Natural killer cell treated with Interleukin-12 subunit alpha and Interleukin-12 subunit beta and Interleukin-15 and Interleukin-18, amount 100 ng/mL, for 72 hours (primary cell): Measurements from ENCODE around the gene CDH13. TPM values are rescaled to one million over a fixed set of nuclear protein-coding genes. Genes with fewer than 3 reads are reported as not detected.

ENCODE experiments used
- ATAC-seq, 2 donors: fragments of 150-1000 bp; cut with Tn5 transposase in 1 of 2; sonication (Bioruptor Pico), chemical (Tn5 transposase) in 1 of 2; 2 replicates each; pipeline ENCODE4 v1.10.0; 2021
- DNase-seq: peaks from one replicate; pipeline ENCODE4 v3.0.0; 2022; ENCODE audit warnings: low spot score
- H3K27ac Mint-ChIP-seq, 2 donors: 1 replicate in 1 of 2; 2 replicates in 1 of 2; pipeline ENCODE4 v1.8.0; 2022; ENCODE audit warnings: mixed read lengths in 2 of 2, mild to moderate bottlenecking in 1 of 2, moderate library complexity in 1 of 2
- H3K27me3 Mint-ChIP-seq, 2 donors: 1 replicate in 1 of 2; 2 replicates in 1 of 2; pipeline ENCODE4 v1.8.0; 2022; ENCODE audit warnings: mixed read lengths in 2 of 2
- H3K36me3 Mint-ChIP-seq: one replicate; pipeline ENCODE4 v1.8.0; 2022; ENCODE audit warnings: mixed read lengths
- H3K4me1 Mint-ChIP-seq, 2 donors: 1 replicate in 1 of 2; 2 replicates in 1 of 2; pipeline ENCODE4 v1.8.0; 2022; ENCODE audit warnings: low read depth in 2 of 2, mixed read lengths in 2 of 2, mild to moderate bottlenecking in 1 of 2
- H3K4me3 Mint-ChIP-seq: one replicate; pipeline ENCODE4 v1.8.0; 2022; ENCODE audit warnings: mixed read lengths
- H3K9me3 Mint-ChIP-seq: 2 replicates; pipeline ENCODE4 v1.8.0; 2022; ENCODE audit warnings: mixed read lengths
- total RNA-seq, 2 donors: library from RNA; stranded (reverse); gene quantifications; one replicate each; pipeline ENCODE4 v1.2.3, GENCODE V29; 2022

CDH13 gene
- total RNA-seq, 2 donors from 2014 or later, result not detected

DNA sequence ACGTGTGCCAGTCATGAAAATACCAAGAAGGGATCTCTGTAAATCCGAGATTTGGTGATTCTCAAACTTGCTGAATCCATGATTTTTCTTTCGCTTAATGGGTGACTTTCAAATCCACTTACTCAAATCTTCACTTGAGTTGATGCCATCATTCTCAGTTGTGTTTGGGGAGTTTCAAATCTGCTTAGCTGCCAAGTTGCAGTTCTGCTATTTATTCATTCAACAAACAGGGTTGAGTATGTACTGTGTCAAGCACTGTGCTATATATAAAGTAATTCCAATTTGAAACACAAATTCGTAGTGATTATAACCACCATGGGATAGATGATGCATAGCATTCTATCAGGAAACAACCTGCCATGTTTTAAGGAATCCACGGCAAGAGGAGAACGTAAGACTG, 394.3 kb downstream of the CDH13 start:
- no peak overlapping the region for H3K4me3 Mint-ChIP-seq
- no peaks in the 10 kb centered on the region for H3K9me3 Mint-ChIP-seq
- ATAC-seq (no peak), DNase-seq (no peak)
- H3K27me3 Mint-ChIP-seq, result peaks cover 0 to 6% of the 10 kb centered on the region in 2 donors
- H3K4me1 Mint-ChIP-seq, result no peaks in the 10 kb centered on the region
- no peaks in the 10 kb centered on the region for H3K36me3 Mint-ChIP-seq
- no peak overlapping the region for H3K27ac Mint-ChIP-seq

DNA sequence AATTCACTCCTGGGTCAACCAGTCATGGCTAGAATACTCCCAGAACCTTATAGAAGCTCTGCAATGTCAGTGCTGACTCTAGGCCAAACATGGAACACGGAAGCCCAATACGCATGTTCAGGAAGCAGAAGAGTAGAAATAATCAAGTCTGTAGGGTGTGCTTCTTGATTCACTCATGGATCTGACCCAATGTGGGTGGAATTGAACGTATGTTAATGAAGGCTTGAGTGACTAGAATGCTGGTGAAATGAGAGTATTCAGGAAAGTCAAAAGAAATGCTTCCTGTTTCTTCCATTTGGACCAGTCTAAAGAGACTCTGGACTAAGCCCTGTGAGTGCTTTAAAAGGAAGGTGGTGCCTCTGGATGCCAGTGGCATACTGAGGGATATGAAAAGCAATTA, 395.0 kb downstream of the CDH13 start:
- H3K36me3 Mint-ChIP-seq, result no peaks in the 10 kb centered on the region
- no peak for DNase-seq
- no peaks in the 10 kb centered on the region for H3K9me3 Mint-ChIP-seq
- ATAC-seq, result no peak
- no peak overlapping the region for H3K27ac Mint-ChIP-seq
- no peak overlapping the region for H3K4me3 Mint-ChIP-seq
- peaks cover 0 to 6% of the 10 kb centered on the region in 2 donors for H3K27me3 Mint-ChIP-seq
- H3K4me1 Mint-ChIP-seq, result no peaks in the 10 kb centered on the region

DNA sequence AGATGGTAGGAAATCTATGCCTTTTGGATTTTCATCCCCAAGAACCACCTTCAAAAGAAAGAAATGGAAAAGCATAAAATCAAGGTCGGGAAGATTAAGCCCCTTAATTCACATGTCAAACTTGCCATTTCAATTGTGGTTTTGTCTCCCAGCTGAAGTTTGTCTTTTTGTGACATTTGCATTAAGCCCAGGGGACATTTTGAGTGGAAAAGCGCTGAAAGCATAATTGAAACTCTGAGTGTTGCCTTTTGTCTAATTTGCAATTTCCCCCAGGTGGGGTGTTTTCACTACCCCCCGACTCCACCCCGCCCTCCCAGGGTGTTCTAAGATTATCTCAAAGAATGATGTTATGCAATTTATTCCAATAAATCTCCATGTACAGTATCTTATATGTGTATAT, 396.2 kb downstream of the CDH13 start:
- DNase-seq (no peak), ATAC-seq (no peak)
- Mint-ChIP-seq H3K4me3 (no peak overlapping the region), H3K36me3 (no peaks in the 10 kb centered on the region), H3K9me3 (no peaks in the 10 kb centered on the region), H3K4me1 (peaks cover 5 to 10% of the 10 kb centered on the region in 2 donors), H3K27ac (no peak overlapping the region), H3K27me3 (peaks cover 0 to 6% of the 10 kb centered on the region in 2 donors)

DNA sequence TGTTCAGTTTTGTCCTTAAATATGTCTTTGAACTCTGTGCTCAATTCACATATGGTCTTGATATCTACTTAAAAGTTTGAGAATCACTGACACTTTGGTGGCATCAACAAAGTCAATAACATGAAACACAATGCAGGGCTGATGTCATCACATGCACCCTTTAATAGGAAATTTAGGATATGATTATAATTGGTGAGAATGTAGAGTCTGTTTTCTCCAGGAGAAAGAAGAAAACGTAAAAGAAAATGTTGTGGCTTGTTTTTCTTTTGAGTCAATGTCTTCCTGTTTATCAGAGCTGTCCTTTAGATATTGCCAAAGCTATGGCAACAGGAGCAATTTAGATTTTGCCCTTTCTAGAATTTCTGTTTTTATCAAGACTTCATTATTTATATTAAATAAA, 396.9 kb downstream of the CDH13 start:
- Mint-ChIP-seq H3K9me3 (no peaks in the 10 kb centered on the region), H3K4me1 (peaks cover 6 to 12% of the 10 kb centered on the region in 2 donors), H3K36me3 (no peaks in the 10 kb centered on the region), H3K27ac (no peak overlapping the region), H3K4me3 (no peak overlapping the region), H3K27me3 (peaks cover 0 to 6% of the 10 kb centered on the region in 2 donors)
- ATAC-seq, result no peak
- no peak for DNase-seq

DNA sequence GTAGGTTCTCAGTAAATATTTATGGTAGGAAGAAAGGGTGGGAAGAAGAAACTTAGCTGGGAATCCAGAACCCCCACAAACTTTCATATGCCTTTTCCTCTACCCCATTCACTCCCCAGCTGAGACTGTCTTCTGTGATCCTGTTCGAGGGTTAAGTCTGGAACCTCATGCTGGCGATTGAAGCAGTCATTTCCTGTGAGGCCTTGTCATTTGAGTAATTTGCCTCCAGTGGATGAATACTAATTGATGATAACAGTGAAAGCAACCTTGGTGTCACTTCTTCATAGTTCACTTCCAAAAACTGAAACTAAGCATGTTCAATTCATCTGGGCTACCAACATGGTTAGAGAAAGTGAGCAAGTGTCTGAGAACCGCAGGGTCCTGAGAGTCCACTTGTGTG, 401.2 kb downstream of the CDH13 start:
- Mint-ChIP-seq H3K4me1 (peaks cover 8 to 12% of the 10 kb centered on the region in 2 donors), H3K4me3 (no peak overlapping the region), H3K27me3 (peaks cover 0 to 6% of the 10 kb centered on the region in 2 donors), H3K9me3 (peaks cover 3% of the 10 kb centered on the region), H3K27ac (no peak overlapping the region), H3K36me3 (no peaks in the 10 kb centered on the region)
- DNase-seq, result no peak
- ATAC-seq, result peak in 1 of 2 donors; percentile 41

DNA sequence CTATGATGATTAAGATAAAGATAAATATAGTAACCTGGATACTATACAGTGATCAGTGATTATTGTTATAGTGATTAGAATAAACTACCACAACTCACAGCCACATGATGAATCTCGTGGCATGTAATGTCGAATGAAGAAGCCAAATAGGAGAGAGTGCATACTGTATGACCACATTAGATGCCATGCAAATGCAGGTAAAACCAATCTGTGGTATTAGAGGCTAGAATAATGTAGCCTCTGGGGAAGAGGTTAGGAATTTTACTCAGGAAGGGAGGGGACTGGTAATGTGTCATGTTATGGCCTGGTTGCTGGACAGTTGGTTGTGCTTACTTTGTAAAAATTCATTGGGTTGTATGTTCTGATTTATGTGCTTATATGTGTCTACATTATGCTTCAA, 402.7 kb downstream of the CDH13 start:
- H3K27ac Mint-ChIP-seq, result no peak overlapping the region
- peaks cover 8 to 12% of the 10 kb centered on the region in 2 donors for H3K4me1 Mint-ChIP-seq
- no peak overlapping the region for H3K4me3 Mint-ChIP-seq
- ATAC-seq (no peak), DNase-seq (no peak)
- H3K36me3 Mint-ChIP-seq, result no peaks in the 10 kb centered on the region
- peaks cover 0 to 4% of the 10 kb centered on the region in 2 donors for H3K27me3 Mint-ChIP-seq
- peaks cover 3% of the 10 kb centered on the region for H3K9me3 Mint-ChIP-seq

DNA sequence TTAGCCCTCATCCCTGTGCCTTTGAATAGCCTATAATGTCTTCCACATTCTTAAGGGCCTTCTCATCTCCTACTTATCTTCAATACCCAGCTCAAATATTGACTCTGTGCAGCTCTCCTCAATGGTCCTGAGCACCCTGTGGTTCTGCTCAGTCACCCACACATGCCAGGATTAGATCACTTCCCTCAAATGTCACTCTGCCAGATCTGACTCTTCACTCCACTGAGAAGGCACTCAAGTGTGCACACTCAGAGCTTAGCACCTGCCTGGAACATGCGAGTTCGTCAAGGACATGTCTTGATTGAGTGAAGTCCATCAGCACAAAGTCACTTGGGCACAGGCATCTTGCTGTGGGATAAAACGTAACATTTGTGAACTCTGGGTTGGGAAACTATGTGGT, 404.8 kb downstream of the CDH13 start:
- no peaks in the 10 kb centered on the region for H3K36me3 Mint-ChIP-seq
- H3K27me3 Mint-ChIP-seq, result peaks cover 0 to 6% of the 10 kb centered on the region in 2 donors
- ATAC-seq, result no peak
- peaks cover 9 to 13% of the 10 kb centered on the region in 2 donors for H3K4me1 Mint-ChIP-seq
- H3K27ac Mint-ChIP-seq, result no peak overlapping the region
- peaks cover 5% of the 10 kb centered on the region for H3K9me3 Mint-ChIP-seq
- no peak overlapping the region for H3K4me3 Mint-ChIP-seq
- no peak for DNase-seq

DNA sequence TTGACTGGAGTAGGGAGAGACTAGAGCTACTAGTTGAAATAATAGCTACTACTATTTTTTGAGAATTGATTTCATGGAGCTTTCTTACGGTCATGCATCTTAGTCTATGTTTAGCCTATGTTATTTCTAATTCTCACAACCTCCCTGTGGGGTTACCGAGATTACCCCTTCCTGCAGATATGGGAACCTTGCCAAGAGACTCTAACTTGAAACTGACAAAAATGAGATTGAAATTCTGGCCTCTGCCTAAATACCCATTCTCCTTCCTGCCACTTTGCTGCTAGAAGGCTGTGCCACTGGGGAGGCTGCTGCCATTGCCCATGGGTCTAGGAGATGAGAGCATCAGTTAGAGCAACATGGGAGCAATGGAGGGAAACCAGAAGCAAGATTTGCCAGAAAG, 410.3 kb downstream of the CDH13 start:
- DNase-seq (no peak), ATAC-seq (no peak)
- Mint-ChIP-seq H3K36me3 (peaks cover 7% of the 10 kb centered on the region), H3K4me1 (peaks cover 26 to 28% of the 10 kb centered on the region in 2 donors), H3K9me3 (peaks cover 9% of the 10 kb centered on the region), H3K27me3 (peaks cover 7 to 9% of the 10 kb centered on the region in 2 donors), H3K4me3 (no peak overlapping the region), H3K27ac (no peak overlapping the region)

DNA sequence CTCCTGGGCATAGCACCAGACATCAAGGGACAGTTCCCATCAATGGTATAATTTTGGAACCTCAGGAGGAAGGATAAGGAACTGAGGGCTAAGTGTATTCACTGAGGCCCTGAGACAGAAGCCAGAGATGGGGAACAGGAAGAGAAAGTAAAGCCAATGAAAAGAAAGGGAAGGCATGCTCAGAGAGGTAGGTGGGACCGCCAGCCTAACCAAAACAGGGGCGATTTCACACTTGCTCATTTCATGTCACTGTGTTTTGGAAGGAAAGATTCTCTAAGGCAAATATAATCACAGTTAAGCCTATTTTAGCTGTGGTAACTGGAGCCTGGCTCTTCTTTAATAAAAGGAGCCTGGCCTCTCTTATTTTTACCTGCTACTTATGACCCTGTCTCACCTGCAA, 411.1 kb downstream of the CDH13 start:
- peaks cover 9% of the 10 kb centered on the region for H3K9me3 Mint-ChIP-seq
- H3K36me3 Mint-ChIP-seq, result peaks cover 7% of the 10 kb centered on the region
- no peak overlapping the region for H3K27ac Mint-ChIP-seq
- no peak for DNase-seq
- H3K27me3 Mint-ChIP-seq, result peaks cover 7 to 9% of the 10 kb centered on the region in 2 donors
- no peak for ATAC-seq
- peaks cover 26 to 28% of the 10 kb centered on the region in 2 donors for H3K4me1 Mint-ChIP-seq
- H3K4me3 Mint-ChIP-seq, result no peak overlapping the region

DNA sequence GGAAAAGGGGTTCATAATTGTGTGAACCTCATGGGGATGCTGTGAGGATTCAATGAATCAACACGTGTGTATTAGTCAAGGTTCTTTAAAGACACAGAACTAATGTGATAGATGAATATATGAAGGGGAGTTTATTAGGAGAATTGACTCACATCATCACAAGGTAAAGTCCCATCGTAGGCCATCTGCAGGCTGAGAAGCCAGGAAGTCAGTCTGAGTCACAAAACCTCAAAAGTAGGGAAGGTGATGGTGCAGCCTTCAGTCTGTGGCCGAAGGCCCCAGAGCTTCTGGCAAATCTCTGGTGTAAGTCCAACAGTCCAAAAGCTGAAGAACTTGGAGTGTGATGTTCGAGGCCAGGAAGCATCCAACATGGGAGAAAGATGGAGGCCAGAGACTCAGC, 413.4 kb downstream of the CDH13 start:
- H3K9me3 Mint-ChIP-seq, result peaks cover 9% of the 10 kb centered on the region
- peak; percentile 75 to 87 for ATAC-seq
- peaks cover 6 to 7% of the 10 kb centered on the region in 2 donors for H3K27me3 Mint-ChIP-seq
- peak overlapping the region; percentile 38 for H3K4me3 Mint-ChIP-seq
- H3K27ac Mint-ChIP-seq, result peak overlapping the region; percentile 12 to 18
- DNase-seq, result peak; percentile 67
- peaks cover 26 to 28% of the 10 kb centered on the region in 2 donors for H3K4me1 Mint-ChIP-seq
- peaks cover 7% of the 10 kb centered on the region for H3K36me3 Mint-ChIP-seq

DNA sequence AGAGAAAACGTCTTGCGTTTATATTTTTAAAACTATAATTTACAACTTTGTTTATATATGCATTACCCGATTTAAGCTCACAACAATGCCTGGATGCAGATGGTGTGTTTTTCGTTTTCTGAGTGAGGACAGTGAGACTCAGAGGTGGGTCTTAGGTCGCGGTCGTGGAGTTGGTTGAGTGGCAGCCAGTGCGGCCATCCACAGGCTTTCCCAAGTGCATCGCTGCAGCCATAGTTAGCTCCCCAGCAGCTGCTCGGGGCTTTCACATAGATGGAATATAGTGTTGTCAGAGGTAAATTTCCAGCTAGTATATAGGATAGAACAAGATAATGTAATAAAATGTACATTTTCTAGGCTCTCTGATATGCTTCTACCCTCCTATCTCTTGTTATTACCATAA, 417.8 kb downstream of the CDH13 start:
- H3K27ac Mint-ChIP-seq, result no peak overlapping the region
- H3K27me3 Mint-ChIP-seq, result peaks cover 3 to 6% of the 10 kb centered on the region in 2 donors
- ATAC-seq, result no peak
- peaks cover 2% of the 10 kb centered on the region for H3K9me3 Mint-ChIP-seq
- peaks cover 12 to 14% of the 10 kb centered on the region in 2 donors for H3K4me1 Mint-ChIP-seq
- peaks cover 6% of the 10 kb centered on the region for H3K36me3 Mint-ChIP-seq
- H3K4me3 Mint-ChIP-seq, result no peak overlapping the region
- DNase-seq, result no peak

DNA sequence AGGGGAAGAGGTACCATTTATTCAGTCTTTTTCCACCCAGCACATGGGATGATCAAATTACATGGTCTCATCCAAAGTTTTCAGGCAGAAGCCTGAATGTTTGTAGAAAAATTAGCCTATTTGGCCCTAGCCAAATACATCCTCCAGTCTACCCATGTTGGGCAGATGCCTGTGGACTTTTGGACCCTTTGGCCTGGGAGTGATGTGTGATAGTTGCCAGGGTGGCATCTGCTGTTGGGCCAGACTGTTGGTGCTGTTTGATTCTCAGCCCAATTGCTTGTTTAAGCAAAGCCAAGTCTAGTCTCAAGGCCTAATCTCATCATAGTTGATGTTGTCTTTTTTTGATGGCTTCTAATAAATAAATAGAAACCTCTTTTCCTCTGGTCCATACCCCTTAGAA, 419.0 kb downstream of the CDH13 start:
- Mint-ChIP-seq H3K27me3 (peaks cover 8% of the 10 kb centered on the region in 2 donors), H3K4me3 (no peak overlapping the region), H3K27ac (no peak overlapping the region), H3K9me3 (peaks cover 5% of the 10 kb centered on the region), H3K4me1 (peaks cover 0 to 3% of the 10 kb centered on the region in 2 donors), H3K36me3 (peaks cover 7% of the 10 kb centered on the region)
- no peak for ATAC-seq
- DNase-seq, result no peak

DNA sequence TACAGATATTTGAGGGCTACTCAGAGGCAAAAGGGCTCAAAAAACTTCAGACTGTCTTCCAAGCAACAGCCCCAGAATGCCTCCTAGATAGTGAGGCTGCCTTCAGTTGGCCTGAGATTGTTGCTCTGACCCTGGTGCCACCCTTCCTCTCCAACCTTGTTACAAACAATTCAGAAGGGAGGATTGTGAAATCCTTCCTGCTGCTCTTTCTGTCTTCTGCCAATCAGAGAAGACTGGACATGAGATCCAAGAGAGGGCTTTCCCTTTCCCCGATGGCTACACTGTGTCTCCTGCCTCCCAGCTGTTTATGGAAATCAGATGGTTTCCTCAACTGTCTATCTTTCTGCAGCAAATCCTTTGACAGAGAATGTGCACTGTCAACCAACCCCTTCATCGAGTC, 419.9 kb downstream of the CDH13 start:
- H3K4me3 Mint-ChIP-seq, result no peak overlapping the region
- peaks cover 11% of the 10 kb centered on the region for H3K36me3 Mint-ChIP-seq
- peaks cover 0 to 3% of the 10 kb centered on the region in 2 donors for H3K4me1 Mint-ChIP-seq
- ATAC-seq (no peak), DNase-seq (no peak)
- H3K9me3 Mint-ChIP-seq, result peaks cover 8% of the 10 kb centered on the region
- no peak overlapping the region for H3K27ac Mint-ChIP-seq
- H3K27me3 Mint-ChIP-seq, result peaks cover 11 to 14% of the 10 kb centered on the region in 2 donors

DNA sequence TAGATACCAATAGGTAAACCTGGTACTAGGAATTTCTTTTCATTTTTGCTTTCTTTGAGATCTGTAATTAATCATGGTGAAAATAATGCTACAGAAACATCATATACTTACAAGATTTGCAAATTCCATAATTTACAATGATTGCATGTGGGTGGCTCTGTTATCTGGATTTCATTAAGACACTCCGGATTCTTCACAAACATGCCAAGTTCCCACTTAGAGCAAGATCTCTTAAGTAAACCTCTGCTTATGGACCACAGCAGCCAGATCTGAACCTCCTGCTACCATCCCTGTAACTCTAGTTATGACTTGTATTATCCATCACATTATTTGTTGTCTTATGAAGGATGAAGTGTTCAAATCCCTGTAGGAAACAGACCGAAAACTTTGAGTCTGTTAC, 424.7 kb downstream of the CDH13 start:
- H3K9me3 Mint-ChIP-seq, result peaks cover 8% of the 10 kb centered on the region
- DNase-seq, result no peak
- H3K4me3 Mint-ChIP-seq, result no peak overlapping the region
- ATAC-seq, result no peak
- H3K36me3 Mint-ChIP-seq, result peaks cover 11% of the 10 kb centered on the region
- H3K27me3 Mint-ChIP-seq, result peaks cover 13 to 14% of the 10 kb centered on the region in 2 donors
- H3K4me1 Mint-ChIP-seq, result peaks cover 0 to 3% of the 10 kb centered on the region in 2 donors
- no peak overlapping the region for H3K27ac Mint-ChIP-seq

DNA sequence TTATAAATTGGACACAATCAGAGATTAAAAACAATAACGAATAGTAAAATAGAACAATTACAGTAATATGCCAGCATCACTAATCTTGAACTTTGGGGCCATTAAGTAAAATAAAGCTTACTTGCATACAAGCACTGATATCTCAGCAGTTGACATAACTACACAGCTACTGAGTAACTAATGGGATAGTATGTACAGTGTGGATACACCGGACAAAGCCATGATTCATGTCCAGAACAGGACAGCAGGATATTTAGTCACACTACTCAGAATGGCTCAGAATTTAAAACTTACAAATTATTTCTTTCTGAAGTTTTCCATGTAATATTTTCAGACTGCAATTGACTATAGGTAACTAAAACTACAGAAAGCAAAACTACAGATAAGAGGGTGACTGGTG, 427.5 kb downstream of the CDH13 start:
- Mint-ChIP-seq H3K27me3 (peaks cover 10 to 14% of the 10 kb centered on the region in 2 donors), H3K27ac (no peak overlapping the region), H3K4me3 (no peak overlapping the region), H3K4me1 (no peaks in the 10 kb centered on the region), H3K9me3 (peaks cover 8% of the 10 kb centered on the region), H3K36me3 (peaks cover 11% of the 10 kb centered on the region)
- DNase-seq (no peak), ATAC-seq (no peak)
